GM12875 (cell line): ENCODE results near the gene ANTKMT.
"Not testable (repeated sequence)": the region's sequence is repeated elsewhere in the genome, so short reads cannot be mapped to it uniquely, and the experiment has no call there.

Source experiments
- H3K4me3 ChIP-seq: one replicate; pipeline ENCODE4 v1.5.1; 2011; ENCODE audit warnings: low read depth, low read length, control low read depth
- TF ChIP-seq, protein P1 (sequence below): IDR thresholded peaks from 2 replicates; pipeline ENCODE4 v1.5.1; 2011; ENCODE audit warnings: low read depth, mild to moderate bottlenecking, control low read depth, inconsistent platforms, low read length, moderate library complexity, borderline replicate concordance; ENCODE audit not compliant: insufficient read depth

The ANTKMT gene

DNA sequence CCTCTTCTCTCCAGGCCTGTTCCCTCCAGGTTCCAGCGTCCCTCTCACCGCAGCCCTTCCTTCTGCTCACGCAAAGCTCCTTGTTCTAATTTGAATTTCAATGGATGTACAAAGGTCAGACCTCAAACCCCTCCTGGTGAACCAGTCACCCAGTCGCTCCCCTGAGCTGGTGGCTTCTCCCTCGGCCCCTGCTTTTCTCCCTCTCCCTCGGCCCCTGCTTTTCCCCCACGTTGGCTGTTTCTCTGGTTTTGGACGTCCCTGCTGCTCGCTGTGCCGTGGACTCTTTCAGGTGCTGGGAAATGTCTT, 31.0 kb downstream of the ANTKMT start:
- H3K4me3 ChIP-seq, result no peak overlapping the region
- TF ChIP-seq, protein P1, sequence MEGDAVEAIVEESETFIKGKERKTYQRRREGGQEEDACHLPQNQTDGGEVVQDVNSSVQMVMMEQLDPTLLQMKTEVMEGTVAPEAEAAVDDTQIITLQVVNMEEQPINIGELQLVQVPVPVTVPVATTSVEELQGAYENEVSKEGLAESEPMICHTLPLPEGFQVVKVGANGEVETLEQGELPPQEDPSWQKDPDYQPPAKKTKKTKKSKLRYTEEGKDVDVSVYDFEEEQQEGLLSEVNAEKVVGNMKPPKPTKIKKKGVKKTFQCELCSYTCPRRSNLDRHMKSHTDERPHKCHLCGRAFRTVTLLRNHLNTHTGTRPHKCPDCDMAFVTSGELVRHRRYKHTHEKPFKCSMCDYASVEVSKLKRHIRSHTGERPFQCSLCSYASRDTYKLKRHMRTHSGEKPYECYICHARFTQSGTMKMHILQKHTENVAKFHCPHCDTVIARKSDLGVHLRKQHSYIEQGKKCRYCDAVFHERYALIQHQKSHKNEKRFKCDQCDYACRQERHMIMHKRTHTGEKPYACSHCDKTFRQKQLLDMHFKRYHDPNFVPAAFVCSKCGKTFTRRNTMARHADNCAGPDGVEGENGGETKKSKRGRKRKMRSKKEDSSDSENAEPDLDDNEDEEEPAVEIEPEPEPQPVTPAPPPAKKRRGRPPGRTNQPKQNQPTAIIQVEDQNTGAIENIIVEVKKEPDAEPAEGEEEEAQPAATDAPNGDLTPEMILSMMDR, result no peak

GRCh38 chr16:754121-754607, 33.2 kb downstream of the ANTKMT start:
- not testable (repeated sequence) for H3K4me3 ChIP-seq

DNA sequence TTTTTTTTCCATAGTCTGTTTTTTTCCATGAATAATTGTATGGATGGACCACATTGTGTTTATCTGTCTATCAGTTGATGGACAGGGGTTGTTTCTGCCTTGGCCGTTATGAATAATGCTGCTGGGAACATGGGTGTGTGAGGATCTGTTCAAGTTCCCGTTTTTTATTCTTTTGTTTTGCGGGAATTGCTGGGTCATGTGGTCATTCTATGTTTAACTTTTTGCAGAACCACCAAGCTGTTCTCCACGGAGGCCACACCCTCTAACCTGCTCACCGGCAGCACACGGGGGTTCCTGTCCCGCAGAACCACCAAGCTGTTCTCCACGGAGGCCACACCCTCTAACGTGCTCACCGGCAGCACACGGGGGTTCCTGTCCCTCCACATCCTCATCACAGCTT, 33.7 kb downstream of the ANTKMT start:
- TF ChIP-seq, protein P1, result no peak
- no peak overlapping the region for H3K4me3 ChIP-seq

- TF ChIP-seq, protein P1, result no peak
- H3K4me3 ChIP-seq, result no peak overlapping the region
Observed at GRCh38 chr16:756428-756827, 35.5 kb downstream of the ANTKMT start.

DNA sequence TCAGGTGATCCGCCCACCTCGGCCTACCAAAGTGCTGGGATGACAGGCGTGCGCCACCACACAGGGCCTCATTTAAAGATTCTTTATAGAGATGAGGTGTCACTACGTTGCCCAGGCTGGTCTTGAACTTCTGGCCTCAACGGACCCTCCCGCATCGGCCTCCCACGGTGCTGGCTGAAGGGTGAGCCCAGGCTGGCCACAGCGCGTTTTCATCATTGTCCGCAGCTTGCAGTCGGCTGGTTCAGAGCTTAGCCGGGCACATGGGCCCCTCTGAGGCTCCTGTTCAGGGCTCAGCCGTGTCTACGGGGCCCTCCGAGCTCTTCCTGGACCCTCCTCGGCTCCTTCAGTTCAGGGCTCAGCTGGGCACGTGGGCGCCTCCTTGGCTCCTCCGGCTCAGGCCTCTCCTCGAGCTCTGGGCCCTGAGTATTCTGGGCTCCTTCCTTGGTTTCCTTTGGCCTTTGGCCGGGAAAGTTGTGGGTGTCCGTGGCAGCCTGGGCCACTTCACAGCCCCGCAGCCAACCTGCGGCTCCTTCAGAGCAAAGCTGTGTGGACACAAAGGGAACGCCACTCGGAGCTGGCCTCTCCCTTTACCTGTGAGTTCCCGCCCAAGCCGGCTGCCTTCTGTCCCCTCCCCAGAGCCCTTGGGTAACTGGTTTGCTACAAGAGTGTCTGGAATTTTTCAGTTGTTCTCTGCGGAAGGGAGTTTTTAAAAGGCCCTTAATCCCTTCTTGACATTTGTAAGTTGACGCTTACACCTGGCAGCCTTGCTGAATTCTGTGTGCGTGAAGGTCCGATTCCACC, 38.4 kb downstream of the ANTKMT start:
- TF ChIP-seq, protein P1, result no peak
- H3K4me3 ChIP-seq, result no peak overlapping the region

- H3K4me3 ChIP-seq, result no peak overlapping the region
- TF ChIP-seq, protein P1, result no peak
Observed at GRCh38 chr16:760065-760464, 39.1 kb downstream of the ANTKMT start.

- TF ChIP-seq, protein P1, result no peak
- H3K4me3 ChIP-seq, result no peak within 1 kb of the TSS
Observed at GRCh38 chr16:760545-761343, 39.8 kb downstream of the ANTKMT start, which contains the start of gene MSLN. MSLN (plus strand) TSS chr16:760734; CDS start chr16:762681, 1,947 bp downstream.
